Tibial nerve (tissue), 4 donors: ENCODE measurements around the gene ISCA2. TPM values are rescaled to one million over a fixed set of nuclear protein-coding genes. Genes with fewer than 3 reads are reported as not detected.

Experiments
- DNase-seq, 2 donors: peaks; one replicate each; pipeline ENCODE4 v3.0.0-alpha.2; 2019; ENCODE audit warnings: low spot score in 2 of 2
- H3K27ac ChIP-seq, 4 donors: fragments of 200-600 bp; sonication (generic) in 3 of 4; one replicate each; pipeline ENCODE4 v1.5.1; 2017 to 2019; ENCODE audit warnings: mild to moderate bottlenecking in 1 of 4
- H3K27me3 ChIP-seq, 2 donors: fragments of 200-600 bp; sonication (generic) in 1 of 2; one replicate each; pipeline versions ENCODE4 v1.5.1 to v1.6.0; 2017 to 2019
- H3K36me3 ChIP-seq, 3 donors: fragments of 200-600 bp; sonication (generic); one replicate each; pipeline ENCODE4 v1.5.1; 2018 to 2019
- H3K4me1 ChIP-seq, 4 donors: fragments of 200-600 bp; sonication (generic) in 3 of 4; one replicate each; pipeline ENCODE4 v1.5.1; 2017 to 2019
- H3K4me3 ChIP-seq, 4 donors: fragments of 200-600 bp; sonication (generic) in 3 of 4; one replicate each; pipeline ENCODE4 v1.5.1; 2017 to 2019; ENCODE audit warnings: mild to moderate bottlenecking in 1 of 4, moderate library complexity in 1 of 4
- H3K9me3 ChIP-seq, 4 donors: fragments of 200-600 bp; sonication (generic) in 3 of 4; one replicate each; pipeline ENCODE4 v1.5.1; 2017 to 2019
- EP300 ChIP-seq, 2 donors: sonication (generic); formaldehyde crosslinking; IDR thresholded peaks; one replicate each; pipeline ENCODE4 v1.6.1; 2017; ENCODE audit warnings: antibody characterized with exemption in 2 of 2, mild to moderate bottlenecking in 1 of 2
- POLR2A ChIP-seq, 2 donors: fragments of 450-650 bp; IDR thresholded peaks; one replicate each; pipeline ENCODE4 v1.6.1; 2017; ENCODE audit warnings: antibody characterized with exemption in 2 of 2, mild to moderate bottlenecking in 2 of 2, moderate library complexity in 2 of 2
- WGBS, 2 donors: methylation state at CpG; one replicate each; pipeline ENCODE4 v1.1.5; 2018; 5-methylcytosine and 5-hydroxymethylcytosine counted together
- total RNA-seq, 4 donors: library from RNA; depleted of rRNA; stranded (reverse); fragments of >200 nt; gene quantifications; one replicate each; pipeline ENCODE4 v1.1.0, GENCODE V29; 2016
- TF ChIP-seq, protein P1 (sequence below), 5 experiments: fragments of 200-600 bp in 3 of 5; fragments of 450-650 bp in 2 of 5; sonication (generic) in 3 of 5; IDR thresholded peaks; one replicate each; pipeline ENCODE4 v1.5.1; 2016 to 2019; ENCODE audit warnings: antibody characterized with exemption in 5 of 5, mild to moderate bottlenecking in 3 of 5, moderate library complexity in 2 of 5

Gene ISCA2
- total RNA-seq, 4 donors from 2014 or later = 7.3 to 14.9 (median 12.4) TPM

DNA sequence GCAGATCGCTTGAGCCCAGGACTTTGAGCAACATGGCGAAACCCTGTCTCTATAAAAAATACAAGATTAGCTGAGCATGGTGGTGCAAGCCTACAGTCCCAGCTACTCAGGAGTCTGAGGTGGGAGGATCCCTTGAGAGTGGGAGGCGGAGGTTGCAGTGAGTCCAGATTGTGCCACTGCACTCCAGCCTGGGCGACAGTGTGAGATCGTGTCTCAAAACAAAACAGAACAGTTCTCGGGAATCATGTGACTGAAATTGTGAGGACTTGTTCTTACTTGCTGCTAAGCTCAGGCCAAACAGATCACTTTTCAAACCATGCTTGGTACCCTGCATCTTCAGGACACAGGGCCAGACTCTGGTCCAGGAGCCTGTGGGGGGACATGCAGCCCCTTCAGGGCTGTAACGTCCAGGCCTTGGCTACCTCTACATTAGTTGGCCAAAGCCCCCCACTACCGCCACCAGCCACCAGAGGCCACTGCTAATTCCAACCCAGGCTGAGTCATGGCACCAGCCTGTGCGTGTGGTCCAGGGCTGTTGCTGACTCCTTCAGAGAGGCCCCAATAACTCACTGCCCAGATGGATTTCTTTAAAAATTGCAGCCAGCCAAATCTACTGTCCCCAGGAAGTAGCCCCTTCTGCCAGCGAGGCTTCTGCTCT lies 34.1 kb upstream of the ISCA2 start:
- 62 to 73% methylated on average over 9 to 10 of the region's 10 CpGs for WGBS, 2 donors
- no peaks in the 10 kb centered on the region for H3K4me1 ChIP-seq
- H3K27me3 ChIP-seq = no peaks in the 10 kb centered on the region
- no peak overlapping the region for H3K4me3 ChIP-seq
- no peak for TF ChIP-seq POLR2A (IDR thresholded peaks at IDR 0.05)
- TF ChIP-seq, protein P1, sequence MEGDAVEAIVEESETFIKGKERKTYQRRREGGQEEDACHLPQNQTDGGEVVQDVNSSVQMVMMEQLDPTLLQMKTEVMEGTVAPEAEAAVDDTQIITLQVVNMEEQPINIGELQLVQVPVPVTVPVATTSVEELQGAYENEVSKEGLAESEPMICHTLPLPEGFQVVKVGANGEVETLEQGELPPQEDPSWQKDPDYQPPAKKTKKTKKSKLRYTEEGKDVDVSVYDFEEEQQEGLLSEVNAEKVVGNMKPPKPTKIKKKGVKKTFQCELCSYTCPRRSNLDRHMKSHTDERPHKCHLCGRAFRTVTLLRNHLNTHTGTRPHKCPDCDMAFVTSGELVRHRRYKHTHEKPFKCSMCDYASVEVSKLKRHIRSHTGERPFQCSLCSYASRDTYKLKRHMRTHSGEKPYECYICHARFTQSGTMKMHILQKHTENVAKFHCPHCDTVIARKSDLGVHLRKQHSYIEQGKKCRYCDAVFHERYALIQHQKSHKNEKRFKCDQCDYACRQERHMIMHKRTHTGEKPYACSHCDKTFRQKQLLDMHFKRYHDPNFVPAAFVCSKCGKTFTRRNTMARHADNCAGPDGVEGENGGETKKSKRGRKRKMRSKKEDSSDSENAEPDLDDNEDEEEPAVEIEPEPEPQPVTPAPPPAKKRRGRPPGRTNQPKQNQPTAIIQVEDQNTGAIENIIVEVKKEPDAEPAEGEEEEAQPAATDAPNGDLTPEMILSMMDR (IDR thresholded peaks at IDR 0.05) = peak in 4 of 5 experiments; percentile 30 to 40 (median 32)
- peak in 1 of 2 donors; percentile 25 for DNase-seq
- H3K36me3 ChIP-seq = no peaks in the 10 kb centered on the region
- no peaks in the 10 kb centered on the region for H3K9me3 ChIP-seq
- H3K27ac ChIP-seq = no peak overlapping the region

DNA sequence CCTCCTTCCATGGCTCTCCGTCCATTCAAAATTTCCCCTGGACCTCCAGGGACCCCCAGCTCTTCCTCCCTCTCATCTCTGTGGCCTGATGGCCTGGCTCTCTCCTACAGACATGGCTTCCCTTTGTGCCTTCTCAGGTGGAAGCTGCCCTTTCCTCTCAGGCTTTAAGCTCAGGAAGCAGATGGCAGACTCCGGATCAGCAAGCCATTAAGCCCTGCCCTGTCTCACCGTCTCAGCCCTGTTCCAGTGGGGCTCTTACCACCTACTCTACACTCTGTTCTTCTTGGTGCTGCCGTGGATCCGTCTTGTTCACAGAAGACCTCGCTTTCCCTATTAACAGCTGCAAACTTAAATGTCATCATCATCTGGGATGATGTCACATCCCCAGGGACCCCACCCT lies 33.6 kb upstream of the ISCA2 start:
- H3K27me3 ChIP-seq = no peaks in the 10 kb centered on the region
- H3K36me3 ChIP-seq = no peaks in the 10 kb centered on the region
- no peaks in the 10 kb centered on the region for H3K4me1 ChIP-seq
- no peak overlapping the region for H3K4me3 ChIP-seq
- H3K9me3 ChIP-seq = no peaks in the 10 kb centered on the region
- 67 to 78% methylated on average over 6 of the region's 6 CpGs for WGBS, 2 donors
- no peak overlapping the region for H3K27ac ChIP-seq
- TF ChIP-seq POLR2A (IDR thresholded peaks at IDR 0.05) (no peak), EP300 (IDR thresholded peaks at IDR 0.05) (no peak)
- TF ChIP-seq, protein P1 (IDR thresholded peaks at IDR 0.05) = no peak
- no peak for DNase-seq

DNA sequence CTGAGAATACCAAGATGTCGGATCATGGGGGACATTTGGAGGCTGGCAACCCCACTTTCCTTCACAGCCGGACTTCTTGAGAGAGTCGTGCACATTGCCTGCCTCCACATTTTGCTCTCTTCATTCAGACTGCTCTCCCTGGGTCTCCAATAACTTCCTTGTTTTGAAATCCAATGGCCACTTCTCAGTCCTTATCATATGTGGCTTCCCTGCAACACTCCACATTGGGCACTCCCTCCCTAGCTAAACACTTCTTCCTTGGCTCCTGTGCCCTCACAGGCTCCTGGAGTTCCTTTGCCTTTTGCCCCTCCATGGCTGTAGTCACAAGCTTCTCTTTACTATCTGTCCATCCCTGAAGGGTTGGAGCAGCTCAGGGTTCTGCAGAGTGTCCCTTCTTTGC lies 30.6 kb upstream of the ISCA2 start:
- WGBS, 2 donors = 89 to 92% methylated on average over 3 of the region's 3 CpGs
- Histone ChIP-seq H3K27ac (no peak overlapping the region), H3K36me3 (peaks cover 0 to 9% (median 0%) of the 10 kb centered on the region in 3 donors), H3K4me1 (no peaks in the 10 kb centered on the region), H3K9me3 (no peaks in the 10 kb centered on the region), H3K27me3 (no peaks in the 10 kb centered on the region), H3K4me3 (no peak overlapping the region)
- TF ChIP-seq, protein P1 (IDR thresholded peaks at IDR 0.05) = no peak
- TF ChIP-seq EP300 (IDR thresholded peaks at IDR 0.05) (no peak), POLR2A (IDR thresholded peaks at IDR 0.05) (no peak)
- no peak for DNase-seq

DNA sequence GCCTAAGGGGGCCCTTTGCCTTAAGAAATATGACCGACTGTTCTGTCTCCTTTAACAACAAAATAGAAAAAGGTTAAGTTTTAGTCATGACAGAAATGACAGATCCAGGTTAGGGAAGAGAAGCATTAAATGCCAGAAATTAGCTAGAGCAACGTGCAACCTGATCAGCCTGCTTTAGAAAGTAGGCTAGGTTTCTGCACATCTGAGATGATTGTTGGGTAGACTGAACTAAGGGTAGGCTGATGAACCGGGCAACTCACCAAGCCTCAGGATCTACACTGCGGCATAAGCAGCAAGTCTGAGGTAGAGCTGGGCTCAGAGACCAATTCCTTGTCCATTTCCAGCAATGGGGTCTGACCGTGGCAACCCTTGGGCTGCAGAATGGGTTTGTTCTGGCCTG lies 29.9 kb upstream of the ISCA2 start:
- no peaks in the 10 kb centered on the region for H3K27me3 ChIP-seq
- H3K27ac ChIP-seq = no peak overlapping the region
- TF ChIP-seq EP300 (IDR thresholded peaks at IDR 0.05) = no peak
- TF ChIP-seq, protein P1 (IDR thresholded peaks at IDR 0.05) = no peak
- TF ChIP-seq POLR2A (IDR thresholded peaks at IDR 0.05) = no peak
- H3K36me3 ChIP-seq = peaks cover 0 to 12% (median 0%) of the 10 kb centered on the region in 3 donors
- WGBS, 2 donors = 83% methylated on average over 5 of the region's 5 CpGs
- DNase-seq = no peak
- no peak overlapping the region for H3K4me3 ChIP-seq
- H3K4me1 ChIP-seq = peaks cover 0 to 6% (median 0%) of the 10 kb centered on the region in 4 donors
- no peaks in the 10 kb centered on the region for H3K9me3 ChIP-seq

DNA sequence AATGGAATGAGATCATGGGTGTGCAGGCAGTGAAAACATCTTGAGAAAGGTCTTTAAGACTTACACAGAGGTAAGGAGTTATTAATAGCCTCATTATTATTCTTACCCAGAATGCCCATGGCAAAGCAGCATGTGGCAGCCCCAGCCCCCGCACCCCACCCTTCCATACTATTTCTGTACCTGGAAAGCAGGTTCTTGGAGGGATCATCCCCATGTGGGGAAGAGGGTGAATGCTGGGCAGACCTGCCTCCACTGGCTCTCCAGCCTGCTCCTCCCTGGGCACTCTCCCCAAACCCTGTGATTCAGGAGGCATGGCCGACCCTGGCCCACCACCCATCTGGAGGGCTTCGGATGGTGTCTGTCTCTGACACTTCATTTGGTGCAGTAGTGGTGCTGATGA lies 28.8 kb upstream of the ISCA2 start:
- H3K36me3 ChIP-seq = peaks cover 0 to 12% (median 0%) of the 10 kb centered on the region in 3 donors
- TF ChIP-seq POLR2A (IDR thresholded peaks at IDR 0.05) = no peak
- no peak for TF ChIP-seq EP300 (IDR thresholded peaks at IDR 0.05)
- TF ChIP-seq, protein P1 (IDR thresholded peaks at IDR 0.05) = no peak
- H3K27me3 ChIP-seq = no peaks in the 10 kb centered on the region
- no peak overlapping the region for H3K27ac ChIP-seq
- H3K9me3 ChIP-seq = no peaks in the 10 kb centered on the region
- no peak for DNase-seq
- H3K4me3 ChIP-seq = no peak overlapping the region
- H3K4me1 ChIP-seq = peaks cover 0 to 15% (median 0%) of the 10 kb centered on the region in 4 donors
- WGBS, 2 donors = 79 to 97% methylated on average over 3 of the region's 3 CpGs
